ENCODE data around the gene HDHD2. TPM values are rescaled to one million over a fixed set of nuclear protein-coding genes. Genes with fewer than 3 reads are reported as not detected.
A peak's percentile ranks its signal among the peaks of the same experiment; 100 is the strongest.

The HDHD2 gene
- polyA plus RNA-seq, 1 donor = 66.9 TPM

DNA sequence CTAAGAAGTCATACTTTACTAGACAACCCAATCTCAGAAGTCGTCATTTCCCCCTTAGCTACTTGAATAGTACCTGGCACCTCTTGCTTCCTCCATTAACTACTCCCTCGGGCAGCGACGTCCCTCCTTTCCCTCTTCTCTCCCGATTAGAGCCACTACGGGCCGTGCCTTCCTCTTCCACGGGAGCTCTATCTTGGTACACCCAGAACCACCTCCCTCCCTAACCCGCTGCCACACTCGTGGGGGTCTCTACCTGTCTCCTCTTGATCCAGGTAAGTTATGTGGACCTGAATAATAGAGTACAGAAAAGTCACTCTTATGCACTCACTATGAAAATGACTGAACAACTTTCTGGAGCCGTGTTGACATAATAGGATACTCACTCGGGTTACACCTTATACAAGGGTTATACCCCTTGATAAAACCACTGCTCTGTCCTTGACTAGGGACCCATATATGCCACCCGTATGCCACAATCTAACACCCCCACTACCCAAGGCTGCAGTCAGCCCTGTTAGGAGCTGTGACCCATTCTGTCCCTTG is 595 bp upstream of the HDHD2 start:
- DNase-seq = no peak

GRCh38 chr18:47149457-47150028 is 757 bp downstream of the HDHD2 start:
- DNase-seq = no peak

DNA sequence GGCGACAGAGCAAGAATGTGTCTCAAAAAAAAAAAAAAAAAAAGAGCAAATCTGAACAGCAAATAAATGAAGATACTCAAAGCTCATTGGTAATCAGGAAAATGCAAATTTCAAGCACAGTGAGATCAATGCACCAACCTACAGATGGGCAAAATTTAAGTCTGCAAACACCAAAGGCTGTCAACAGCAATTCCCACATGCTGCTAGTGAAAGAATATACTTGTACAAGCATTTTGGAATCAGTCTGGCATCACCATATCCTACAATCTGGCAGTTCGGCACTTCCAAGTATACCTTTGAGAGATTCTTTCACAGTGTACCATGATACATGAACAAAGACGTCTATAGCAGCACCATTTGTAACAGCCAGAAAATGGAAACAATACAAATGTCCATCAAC is 4.1 kb downstream of the HDHD2 start:
- no peak for DNase-seq

DNA sequence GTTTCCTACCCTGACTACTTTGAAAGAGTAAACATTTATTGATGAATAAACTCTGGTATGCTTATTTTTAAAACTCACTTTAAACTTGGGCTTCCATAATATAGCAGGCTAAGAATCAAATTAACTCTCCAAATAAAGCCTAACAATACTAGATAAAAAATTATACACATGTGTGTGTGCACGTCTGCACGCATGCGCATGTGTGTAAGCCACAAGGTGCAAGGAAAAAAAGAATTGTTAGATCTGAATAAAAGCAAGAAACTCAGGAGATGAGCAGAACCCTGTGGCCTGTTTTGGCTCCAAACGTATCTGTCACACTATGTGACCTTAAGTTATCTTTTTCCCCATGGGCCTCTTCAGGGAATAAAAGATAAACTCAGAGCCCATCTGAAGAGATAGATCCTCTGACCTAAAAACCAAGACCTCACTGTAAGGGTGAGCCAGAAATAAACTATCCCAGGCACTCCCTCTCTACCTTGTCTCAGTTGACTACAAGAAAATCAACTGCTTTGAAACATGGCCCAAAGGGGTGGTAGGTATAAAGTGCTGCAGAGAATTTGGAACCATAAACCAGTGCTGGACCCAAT is 6.3 kb downstream of the HDHD2 start:
- no peak for DNase-seq

DNA sequence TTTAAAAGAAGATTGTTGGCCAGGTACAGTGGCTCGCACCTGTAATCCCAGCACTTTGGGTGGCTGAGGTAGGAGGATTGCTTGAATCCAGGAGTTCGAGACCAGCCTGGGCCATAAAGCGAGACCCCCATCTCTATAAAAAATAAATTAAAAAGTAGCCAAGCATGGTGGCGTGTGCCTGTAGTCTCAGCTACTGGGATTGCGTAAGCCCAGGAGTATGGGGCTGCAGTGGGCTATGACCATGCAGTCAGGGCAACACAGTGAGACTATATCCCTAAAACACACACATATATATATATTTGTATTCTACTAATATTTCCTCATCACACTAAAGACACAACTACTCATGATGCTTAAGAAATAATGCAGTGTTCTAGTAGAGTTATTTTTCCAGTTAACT is 7.1 kb downstream of the HDHD2 start:
- DNase-seq = no peak

GRCh38 chr18:47141289-47141688 is 9.0 kb downstream of the HDHD2 start:
- DNase-seq = no peak

GRCh38 chr18:47121146-47121545 is 29.2 kb downstream of the HDHD2 start:
- DNase-seq = no peak

DNA sequence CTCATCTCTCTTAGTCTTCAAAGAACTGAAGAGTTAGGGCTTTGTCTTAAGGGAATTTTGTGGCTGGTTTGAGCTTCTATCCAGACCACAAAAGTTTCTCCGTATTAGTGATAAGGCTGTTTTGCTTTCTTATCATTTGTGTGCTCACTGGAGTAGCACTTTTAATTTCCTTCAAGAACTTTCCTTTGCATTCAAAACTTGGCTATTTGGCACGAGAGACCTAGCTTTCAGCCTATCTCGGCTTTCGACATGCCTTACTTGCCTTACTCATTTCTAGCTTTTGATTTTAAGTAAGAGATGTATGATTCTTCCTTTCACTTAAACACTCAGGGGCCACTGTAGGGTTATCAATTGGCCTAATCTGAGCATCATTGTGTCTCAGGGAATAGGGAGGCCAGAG is 29.9 kb downstream of the HDHD2 start:
- DNase-seq = no peak

- no peak for DNase-seq
Observed at GRCh38 chr18:47118981-47119380, 31.3 kb downstream of the HDHD2 start.

DNA sequence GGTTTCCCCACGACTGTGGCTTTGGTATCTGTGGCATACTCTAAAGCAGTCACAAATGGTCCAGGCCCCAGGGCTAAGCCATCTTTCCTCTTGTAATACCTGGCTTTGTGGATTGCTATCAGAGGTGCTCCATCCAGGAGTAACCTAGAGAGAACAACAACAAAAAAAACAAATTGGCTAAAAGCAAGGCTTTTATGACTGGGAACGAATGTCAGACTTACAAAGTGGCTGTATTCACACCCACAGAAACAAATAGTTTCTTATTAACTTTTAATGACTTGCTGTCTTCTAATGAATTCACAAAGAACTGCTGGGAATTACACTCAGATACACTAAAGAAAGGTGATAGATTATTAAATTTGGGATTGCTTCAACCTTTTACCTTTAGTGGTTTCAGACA is 35.1 kb downstream of the HDHD2 start:
- DNase-seq = no peak

DNA sequence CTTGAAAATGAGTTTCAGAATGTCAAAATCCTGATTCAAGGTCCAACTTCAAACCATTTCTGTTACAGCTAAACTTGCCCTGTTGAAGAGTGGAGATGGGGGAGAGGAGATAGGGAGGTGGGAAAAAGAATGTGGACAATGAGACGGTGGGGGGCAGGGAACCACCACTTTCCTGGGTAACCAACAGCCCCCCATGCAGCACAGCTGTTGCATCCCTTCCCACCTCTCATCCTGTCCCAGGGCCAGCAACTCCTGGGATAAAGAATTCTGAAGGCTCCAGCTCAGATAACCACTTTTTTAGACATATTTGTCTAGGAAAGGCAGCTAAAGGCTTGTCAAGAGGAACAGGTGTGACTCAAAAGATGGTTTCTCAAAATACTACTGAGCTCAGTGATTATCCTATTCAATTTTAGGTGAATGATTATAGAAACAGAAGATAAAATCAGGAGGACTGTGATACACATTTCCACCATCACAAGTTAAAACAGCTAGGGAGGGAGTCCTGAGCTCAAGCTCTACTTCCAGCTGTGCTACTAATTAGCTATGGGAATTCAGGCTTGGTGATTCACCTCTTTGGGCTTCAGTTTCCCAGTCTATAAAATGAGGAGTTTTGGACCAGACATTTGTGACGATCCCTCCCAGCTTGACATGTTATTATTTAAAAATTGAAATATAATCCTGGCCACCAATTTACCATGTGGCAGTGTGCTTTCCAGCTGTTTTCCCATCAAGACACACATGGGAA is 36.3 kb downstream of the HDHD2 start:
- DNase-seq = no peak

- DNase-seq = no peak
Observed at GRCh38 chr18:47110492-47111274, 39.6 kb downstream of the HDHD2 start.

GRCh38 chr18:47109720-47110119 is 40.6 kb downstream of the HDHD2 start:
- DNase-seq = no peak

- no peak for DNase-seq
Observed at GRCh38 chr18:47108998-47109405, 41.3 kb downstream of the HDHD2 start.

DNA sequence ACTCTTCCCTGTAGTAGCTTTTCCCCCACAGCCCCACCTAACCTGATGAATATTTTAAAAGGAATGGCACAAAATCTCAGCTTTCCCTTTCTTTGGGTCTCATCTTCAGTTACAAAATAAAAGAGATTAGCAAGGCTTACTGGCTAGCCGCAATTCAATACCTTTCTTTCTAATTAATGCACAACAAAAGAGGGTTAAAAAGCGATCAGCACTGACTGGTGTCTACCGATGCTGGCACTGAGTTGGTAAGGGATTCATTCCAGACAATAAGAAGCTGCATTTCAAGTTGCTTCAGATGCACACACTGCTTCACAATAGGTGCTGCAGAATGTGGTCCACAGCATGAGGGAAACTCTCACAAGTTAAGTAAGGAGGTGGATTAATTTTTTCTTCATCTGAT is 41.9 kb downstream of the HDHD2 start:
- no peak for DNase-seq

DNA sequence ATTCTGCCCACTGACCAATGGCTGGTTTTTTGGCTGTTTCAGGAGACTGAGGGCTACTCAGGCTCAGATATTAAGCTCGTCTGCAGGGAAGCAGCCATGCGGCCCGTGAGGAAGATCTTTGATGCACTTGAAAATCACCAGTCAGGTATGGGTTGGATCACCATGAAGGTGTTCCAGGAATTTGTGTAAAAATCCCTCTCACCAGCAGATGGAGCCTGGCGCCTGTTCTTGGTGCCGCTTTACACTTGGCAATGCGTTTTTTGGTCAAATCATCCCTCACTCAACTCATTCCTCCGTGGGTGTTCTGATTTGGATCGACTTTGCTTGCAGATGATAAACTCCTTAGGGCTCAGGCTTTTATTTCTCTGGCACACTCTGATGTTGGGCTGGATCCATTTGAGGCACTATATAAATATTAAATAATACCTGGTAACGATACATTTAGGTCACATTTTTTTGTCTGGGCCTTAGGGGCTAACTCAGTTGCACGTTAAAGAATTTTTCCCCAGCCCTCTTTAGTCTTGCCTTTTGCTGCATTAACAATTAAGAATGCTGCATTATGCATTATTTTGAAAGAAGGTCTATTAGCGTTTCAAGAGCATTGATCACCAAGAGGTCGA is 50.0 kb downstream of the HDHD2 start:
- DNase-seq = peak; percentile 42

DNA sequence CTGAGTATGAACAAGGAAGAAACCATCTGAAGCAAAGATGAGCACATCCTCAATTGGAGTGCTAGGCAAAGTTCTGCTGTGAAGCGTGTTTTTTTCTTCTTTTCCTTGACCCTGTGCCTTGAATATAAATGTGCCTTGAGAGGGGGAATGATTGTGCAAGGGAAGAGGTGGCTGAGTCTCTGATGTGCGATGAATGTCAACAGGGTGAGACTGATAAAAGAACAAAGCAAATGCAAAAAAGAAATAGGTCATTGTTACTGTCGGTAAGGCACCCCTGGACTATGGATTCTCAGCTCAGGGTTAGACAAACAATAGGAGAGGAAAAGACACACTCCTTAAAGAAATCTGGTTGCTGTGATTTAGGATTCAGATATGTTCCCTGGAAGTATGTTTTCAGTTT is 54.5 kb downstream of the HDHD2 start:
- no peak for DNase-seq

GRCh38 chr18:47087676-47088075 is 62.6 kb downstream of the HDHD2 start:
- no peak for DNase-seq

GRCh38 chr18:47081578-47081977 is 68.7 kb downstream of the HDHD2 start:
- DNase-seq = no peak

GRCh38 chr18:47080872-47081271 is 69.4 kb downstream of the HDHD2 start:
- DNase-seq = no peak

DNA sequence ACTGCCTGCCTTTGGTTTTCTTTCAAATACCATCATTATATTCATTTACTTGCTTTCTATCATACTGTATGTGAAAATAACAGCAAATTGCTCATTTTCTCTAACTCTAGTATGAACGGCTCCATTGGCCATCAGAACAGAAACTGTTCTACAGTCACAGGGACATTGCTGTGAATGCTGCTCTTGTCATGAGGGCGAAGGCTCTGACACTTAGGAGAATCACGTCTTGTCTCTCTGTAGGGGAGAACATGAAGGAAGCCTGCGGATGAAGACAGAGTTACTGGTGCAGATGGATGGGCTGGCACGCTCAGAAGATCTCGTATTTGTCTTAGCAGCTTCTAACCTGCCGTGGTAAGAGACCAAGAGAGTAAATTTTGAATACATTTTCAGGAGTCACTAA is 73.2 kb downstream of the HDHD2 start:
- DNase-seq = no peak
